HG03439 (cell line): ENCODE measurements around the gene TUBA8.

ENCODE experiments used
- ATAC-seq: cut with Tn5 transposase; IDR thresholded peaks from one replicate; pipeline ENCODE4 v1.9.1; 2021; ENCODE audit warnings: mild to moderate bottlenecking, moderate library complexity; ENCODE audit not compliant: unreplicated experiment

The TUBA8 gene

DNA sequence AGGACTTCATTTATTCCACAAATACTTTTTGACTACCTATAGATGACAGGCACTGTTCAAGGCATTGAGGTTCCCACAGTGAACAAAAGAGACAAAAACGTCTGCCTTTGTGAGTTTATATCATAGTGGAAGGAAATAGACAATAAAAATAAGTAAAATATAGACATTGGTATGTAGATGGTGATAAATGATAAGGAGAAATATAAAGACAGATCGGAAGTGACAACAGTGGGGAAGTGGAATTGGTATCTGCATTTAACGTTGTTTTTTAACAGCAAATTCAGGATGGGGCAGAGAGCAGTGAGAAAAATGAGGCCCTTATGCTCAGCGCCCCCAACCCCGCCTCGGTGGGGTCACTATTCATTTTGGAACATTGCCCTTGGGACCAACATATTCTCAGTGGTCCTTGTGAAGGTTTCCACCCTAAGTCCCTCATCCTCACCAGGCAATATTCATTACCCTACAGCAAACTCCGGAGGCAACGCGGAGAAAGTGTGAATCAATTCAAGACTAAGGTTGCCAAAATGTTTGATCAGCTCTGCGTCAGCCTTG is 33.4 kb upstream of the TUBA8 start:
- ATAC-seq, result no peak

DNA sequence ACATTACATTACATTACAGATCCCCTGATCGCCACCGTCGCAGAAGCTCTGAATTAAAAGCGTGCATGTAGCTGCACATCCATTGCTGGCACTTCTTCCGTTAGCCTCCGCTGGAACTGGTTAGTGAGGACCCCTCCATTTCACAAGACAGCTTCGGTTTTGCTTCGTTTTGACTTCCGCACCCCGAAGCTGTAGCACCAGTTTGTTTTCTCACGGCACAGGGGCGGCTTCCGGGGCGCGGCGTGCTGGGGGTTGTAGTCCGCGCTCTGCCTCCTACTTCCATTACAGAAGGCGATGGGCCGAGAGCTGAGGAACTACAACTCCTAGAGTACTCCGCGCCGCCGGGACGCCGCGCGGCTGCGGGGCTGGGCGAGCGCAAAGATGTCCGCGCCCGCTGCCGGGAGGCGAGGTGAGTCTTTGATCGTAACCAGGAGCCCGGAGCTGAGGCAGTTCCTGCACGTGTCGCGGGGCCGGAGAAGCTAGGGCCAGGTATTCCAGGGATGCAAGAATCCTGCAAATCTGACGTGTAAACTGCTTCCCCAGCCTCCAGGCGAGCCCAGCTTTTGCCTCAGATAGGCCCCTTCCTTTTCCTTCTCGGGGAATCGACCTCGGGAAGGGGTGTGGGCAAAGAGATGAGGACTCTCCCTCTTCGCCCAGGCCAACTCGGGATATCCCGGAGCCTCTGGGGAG is 32.8 kb upstream of the TUBA8 start, which contains the start of gene PEX26:
Gene PEX26 (plus strand): TSS at position 352 of the 690 bp plus-strand sequence. CDS start 387 bp downstream, outside the sequence.
- ATAC-seq, result peak; percentile 87

DNA sequence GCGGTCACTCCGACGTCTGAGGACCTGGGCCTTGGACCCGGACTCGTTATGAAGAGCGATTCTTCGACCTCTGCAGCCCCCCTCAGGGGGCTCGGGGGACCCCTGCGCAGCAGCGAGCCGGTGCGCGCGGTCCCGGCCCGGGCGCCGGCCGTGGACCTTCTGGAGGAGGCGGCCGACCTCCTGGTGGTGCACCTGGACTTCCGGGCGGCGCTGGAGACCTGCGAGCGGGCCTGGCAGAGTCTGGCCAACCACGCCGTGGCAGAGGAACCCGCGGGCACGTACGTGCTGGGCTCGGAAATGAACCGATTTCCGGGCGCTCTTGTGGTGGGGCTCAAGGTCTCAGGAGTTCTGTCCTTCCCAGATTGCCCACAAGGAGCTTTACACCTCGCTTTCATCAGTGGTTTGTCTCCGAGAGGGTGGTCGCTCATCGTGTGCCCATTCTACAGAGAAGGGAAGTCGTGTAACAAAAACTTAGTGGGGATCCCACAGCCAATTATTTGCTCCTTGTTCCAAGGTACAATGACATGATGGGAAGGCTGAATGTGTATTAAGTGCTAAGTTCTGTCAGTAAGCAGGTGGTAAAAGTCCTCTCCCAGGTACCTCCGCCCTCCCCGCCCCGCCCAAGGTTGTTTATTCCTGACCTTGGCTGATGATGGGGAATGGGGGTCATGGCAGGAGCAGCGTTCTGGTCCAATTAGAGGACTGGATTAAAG is 32.1 kb upstream of the TUBA8 start:
- peak; percentile 27 for ATAC-seq

DNA sequence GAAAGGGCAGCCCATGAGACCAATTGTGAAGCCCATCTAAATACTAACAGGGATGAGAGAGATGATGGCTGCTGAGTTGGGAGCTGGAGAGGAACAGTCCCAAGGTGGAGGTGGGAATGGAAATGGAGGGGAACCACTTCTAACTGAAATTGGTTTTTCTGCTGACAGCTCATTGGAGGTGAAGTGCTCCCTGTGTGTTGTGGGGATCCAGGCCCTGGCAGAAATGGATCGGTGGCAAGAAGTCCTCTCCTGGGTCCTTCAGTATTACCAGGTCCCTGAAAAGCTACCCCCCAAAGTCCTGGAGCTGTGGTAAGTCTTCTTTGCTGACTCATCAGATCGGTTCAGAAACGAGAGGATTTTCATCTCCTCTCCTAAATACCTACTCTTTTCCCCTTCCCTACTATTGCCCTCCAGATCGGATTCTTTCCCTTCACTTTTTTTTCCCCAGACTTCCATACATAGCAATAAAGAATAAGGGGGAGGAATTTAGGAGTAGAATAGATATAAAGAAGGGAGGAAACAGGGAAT is 30.8 kb upstream of the TUBA8 start:
- no peak for ATAC-seq

DNA sequence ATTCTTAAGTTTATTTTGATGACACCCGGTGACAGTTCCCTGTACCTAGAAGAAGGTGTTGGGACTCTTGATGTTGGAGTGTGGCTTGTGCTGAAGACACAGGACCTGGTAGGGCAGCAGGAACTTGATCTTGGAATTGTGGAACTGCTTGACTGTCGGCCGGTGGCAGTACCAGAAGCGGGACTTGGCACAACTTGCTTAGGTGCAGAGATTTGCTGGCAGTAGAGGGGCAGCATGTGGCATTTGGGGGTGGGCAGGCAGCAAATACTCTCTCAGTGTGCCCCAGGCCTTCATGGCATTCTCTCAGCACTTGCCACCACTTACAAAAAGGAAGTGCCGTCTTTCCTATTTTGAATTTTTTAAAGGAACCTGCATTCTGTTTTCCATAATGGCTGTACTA is 29.2 kb upstream of the TUBA8 start:
- no peak for ATAC-seq

DNA sequence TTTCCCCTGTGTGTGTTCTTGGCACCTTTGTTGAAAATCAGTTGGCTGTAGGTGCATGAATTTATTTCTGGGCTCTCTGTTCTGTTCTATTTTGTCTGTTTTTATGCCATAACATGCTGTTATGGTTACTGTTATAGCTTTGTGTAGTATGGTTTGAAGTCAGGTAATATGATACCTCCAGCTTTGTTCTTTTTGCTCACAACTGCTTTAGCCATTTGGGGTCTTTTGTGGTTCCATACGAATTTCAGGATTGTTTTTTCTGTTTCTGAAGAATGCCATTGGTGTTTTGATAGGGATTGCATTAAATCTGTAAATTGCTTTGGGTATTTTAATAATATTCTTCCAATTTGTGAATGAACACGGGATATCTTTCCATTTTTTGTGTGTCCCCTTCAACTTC is 28.1 kb upstream of the TUBA8 start:
- no peak for ATAC-seq

DNA sequence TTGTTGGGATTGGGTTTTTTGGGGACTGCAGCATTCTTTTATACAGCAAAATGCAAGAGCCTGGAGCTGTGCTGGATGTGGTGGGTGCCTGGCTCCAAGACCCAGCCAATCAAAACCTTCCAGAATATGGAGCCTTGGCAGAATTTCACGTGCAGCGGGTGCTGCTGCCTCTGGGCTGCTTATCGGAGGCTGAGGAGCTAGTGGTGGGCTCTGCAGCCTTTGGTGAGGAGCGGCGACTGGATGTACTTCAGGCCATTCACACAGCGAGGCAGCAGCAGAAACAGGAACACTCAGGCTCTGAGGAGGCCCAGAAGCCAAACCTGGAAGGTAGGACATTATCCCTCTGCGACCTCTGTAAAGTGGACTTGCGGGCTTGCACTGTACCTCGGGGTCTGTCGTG is 27.2 kb upstream of the TUBA8 start:
- ATAC-seq, result no peak

DNA sequence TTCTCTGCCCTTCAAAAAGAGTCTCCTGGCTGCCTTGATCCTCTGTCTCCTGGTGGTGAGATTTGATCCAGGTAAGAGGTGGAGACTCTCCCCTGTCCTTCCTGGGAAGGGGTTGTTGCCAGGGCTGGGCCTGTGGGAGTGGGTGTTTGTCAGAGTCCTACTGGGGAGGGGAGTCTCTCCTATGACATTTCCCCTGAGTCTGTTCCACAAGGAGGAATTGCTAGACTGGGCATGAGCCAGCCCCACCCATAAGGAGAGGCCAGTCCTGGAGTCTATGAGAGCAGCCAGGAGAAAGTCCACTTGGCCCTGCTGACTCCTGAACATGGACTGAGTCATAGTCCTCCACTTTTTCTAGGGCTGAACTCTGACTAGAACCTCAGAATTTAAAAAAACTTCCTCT is 25.4 kb upstream of the TUBA8 start:
- ATAC-seq, result no peak

DNA sequence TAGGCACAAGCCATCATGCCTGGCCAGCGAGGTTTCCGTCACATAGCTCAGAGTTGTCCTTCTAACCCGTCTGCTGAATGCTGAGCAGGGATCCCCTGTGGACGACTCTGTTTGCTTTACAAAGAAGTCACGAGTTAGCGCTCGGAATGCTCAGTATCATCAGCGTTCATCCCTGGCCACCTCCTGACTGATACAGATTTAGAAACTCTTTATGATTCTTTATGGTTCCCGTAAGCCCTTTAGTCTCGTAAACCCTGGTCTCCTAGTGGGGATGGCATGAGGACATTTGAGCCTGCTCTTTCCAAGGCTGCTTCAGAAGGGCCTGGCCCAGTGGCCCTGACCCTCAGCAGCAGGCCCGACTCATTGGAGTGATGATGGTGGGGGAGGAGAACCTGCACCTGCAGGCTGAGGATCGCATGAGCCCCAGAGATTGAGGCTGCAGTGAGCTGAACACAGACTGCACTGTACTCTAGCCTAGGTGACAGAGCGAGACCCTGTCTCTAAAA is 23.2 kb upstream of the TUBA8 start:
- no peak for ATAC-seq

DNA sequence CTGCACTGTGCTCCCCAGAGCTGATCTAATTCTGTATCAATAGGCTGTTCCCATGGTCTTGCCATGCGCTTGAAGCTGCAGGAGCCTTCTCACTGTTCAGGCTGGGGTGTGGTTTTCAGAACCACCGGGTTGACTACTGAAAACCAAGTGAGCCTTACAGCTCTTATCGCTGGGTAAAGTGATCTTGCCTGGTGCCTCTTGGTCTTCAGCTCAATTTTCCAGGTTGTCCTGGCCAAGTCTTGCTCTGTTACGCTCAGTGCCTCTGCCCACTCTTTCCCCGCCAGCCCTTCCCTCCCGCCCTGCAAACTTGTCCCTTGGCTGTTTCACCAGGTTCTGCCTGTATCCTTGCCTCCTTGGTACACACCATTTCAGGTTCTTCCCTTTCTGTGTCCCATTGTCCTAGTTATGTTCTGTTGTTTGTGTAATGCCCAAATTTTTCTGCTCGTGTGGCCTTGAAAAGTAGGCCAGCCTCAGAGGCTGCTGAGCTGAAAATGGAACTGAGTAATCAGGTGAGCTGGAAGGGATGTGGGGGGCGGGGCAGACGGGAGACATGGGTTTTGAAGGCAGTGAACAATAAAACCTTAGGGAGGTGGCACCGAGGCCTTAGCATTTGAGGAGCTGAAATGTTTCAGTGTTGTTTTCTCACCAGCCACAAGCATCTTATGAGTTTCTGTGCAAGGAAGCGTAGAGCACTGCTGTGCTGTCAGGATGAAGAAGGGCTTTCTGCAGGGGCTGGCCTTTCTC is 21.6 kb upstream of the TUBA8 start:
- ATAC-seq, result no peak

DNA sequence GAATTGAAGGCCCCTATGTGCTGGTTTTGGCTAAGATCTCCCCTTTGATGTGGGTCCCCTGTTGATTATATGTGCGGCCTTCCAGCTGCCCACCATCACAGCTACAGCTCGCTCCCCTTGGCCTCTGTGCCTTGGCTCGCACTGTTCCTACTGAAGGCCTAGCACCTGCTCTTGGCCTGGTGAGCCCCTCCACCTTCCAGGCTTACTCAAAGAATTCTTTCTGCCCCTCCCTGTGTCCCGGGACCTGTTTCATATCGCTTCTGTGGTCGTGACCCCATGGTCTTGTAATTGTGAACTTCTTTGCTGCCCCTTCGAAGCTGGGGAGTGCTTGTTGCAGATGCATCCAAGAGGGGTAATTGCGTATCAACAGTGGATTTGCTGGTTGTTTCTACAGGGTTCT is 20.3 kb upstream of the TUBA8 start:
- no peak for ATAC-seq

DNA sequence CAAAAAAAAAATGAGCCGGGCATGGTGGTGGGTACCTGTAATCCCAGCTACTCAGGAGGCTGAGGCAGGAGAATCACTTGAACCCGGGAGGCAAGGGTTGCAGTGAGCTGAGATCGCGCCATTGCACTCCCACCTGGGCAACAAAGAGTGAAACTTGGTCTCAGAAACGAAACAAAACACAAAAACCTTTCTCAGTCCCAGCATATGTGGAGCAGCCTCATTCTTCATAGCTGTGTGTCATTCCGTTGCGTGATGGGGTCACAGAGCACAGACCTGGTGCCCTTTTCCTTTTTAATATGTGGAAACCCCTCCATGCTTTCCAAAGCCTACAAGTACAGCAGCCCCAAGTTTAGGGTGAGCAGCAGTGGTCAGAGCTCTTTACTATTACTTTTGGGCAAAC is 19.1 kb upstream of the TUBA8 start:
- ATAC-seq, result no peak

DNA sequence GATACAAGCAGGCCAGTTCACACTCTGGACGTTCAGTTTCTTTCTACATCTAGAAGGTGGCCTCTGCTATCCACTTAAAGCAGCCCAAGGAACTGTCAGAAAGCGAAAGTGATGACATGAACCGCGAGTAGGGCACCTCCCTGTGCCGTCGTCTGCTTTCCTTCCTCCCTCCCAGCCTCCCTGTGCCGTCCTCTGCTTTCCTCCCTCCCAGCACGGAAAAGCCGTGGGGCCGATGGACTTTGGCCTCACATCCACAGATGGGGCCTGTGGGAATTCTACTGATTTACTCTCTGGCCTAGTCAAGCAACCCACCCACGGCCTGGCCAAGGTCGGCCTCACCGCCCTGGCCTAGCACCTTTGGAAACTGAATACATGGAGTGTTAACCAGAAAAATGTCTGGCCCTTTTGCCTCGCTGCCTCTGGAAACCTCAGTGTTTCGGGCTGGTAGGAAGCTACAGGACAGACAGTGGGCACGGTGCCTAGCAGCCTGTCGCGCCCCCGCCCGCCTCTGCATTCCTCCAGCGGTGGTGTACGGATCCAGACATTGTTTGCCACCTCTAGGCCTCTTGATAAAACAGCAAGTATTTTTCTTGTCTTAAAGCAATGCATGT is 18.6 kb upstream of the TUBA8 start:
- ATAC-seq, result no peak

DNA sequence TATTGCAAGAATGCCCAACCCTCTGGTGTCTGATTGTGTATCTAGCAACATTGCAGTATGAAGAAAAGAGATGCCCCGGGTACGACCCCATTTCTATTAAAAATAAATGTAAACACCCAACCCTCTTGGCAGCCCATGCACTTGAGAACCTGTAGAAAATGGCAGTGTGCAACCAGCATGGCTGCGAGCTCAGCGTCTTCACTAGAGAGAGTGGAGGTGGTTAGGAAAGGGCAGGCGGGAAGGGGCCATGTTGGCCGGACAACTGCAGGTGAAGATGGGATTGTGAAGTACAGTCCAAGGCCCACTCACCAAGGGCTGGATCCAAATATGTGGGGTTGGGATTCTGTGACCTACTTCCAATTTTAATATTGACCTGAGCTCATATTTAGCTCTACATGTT is 16.9 kb upstream of the TUBA8 start:
- no peak for ATAC-seq

DNA sequence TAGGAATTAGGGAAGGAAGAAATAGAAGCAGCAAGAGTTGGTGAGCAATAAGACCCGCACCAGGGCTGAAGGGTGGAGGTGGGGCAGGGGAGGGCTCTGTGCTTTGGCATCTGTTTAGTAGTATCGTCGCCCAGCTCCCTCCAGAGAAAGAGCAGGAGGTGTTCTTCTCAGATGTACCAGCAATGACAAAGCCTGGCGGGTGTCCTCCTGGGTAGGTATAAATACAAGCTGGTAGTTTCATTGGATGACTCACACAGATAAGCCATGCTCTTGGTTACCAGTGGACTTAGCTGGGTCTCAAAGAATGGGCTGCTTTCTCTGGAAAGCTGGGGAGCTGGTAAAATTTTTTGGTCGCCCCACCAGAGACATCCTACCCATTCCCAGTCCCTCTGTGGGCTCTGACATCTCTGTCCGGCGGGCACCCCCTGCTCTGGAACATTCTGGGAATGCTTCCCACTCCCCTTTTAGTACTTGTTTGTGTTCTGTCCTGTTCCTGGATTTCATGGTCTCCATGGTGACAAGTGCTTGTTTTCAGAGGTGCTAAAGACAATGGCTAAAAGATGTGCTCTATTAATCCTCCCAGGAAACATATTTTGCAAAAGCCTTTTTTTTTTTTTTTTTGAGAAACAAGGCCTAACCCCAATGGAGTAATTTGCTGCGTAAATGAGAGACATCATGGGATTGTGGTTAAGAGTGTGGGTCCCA is 15.4 kb upstream of the TUBA8 start:
- no peak for ATAC-seq

DNA sequence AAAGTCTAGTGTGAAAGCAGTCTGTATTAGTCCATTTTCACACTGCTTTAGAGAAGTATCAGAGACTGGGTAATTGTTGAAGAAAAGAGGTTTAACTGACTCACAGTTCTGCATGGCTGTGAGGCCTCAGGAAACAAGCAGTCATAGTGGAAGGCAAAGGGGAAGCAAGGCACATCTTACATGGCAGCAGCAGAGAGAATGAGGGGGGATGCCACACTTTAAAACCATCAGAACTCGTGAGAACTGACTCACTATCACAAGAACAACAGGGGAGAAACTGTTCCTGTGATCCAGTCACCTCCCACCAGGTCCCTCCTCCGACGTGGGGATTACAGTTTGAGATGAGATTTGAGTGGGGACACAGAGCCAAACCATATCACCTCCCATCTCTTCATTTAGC is 13.8 kb upstream of the TUBA8 start:
- no peak for ATAC-seq

DNA sequence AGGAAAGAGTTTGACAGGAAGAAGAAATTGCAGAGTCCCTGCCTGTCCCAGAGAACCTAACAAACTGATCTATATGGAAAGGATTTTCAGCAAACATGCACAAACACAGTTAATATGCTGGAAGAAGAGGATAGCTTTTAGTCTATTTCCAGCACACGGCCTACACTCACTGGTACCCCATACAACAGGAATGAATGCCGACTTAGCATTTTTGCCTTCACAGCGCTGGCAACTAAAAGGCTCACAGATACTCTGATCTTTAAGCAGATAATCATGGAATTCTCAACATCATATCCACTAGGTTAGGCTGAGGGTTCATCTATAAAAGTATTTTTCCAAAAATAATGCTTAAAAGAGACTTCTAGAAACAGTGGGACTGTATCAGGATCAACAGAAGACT is 9.8 kb upstream of the TUBA8 start:
- ATAC-seq, result no peak

DNA sequence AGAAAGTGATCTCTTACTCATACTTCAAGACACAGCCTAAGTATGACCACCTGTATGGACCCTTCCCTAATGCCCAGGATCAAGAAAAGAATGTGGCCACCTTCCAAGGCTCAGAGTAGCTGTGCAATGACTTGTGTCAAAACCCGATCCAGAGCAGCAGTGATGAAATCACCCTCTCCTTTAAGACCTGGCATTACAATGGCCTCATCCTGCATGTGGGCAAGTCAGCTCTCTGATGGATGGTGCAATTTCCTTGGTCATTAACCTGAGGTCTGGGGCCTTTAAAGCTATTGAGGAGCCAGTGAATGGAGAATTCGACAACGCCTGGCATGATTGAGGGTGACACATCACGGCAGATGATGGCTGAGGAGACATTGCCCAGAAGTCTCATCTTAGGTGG is 9.1 kb upstream of the TUBA8 start:
- no peak for ATAC-seq

DNA sequence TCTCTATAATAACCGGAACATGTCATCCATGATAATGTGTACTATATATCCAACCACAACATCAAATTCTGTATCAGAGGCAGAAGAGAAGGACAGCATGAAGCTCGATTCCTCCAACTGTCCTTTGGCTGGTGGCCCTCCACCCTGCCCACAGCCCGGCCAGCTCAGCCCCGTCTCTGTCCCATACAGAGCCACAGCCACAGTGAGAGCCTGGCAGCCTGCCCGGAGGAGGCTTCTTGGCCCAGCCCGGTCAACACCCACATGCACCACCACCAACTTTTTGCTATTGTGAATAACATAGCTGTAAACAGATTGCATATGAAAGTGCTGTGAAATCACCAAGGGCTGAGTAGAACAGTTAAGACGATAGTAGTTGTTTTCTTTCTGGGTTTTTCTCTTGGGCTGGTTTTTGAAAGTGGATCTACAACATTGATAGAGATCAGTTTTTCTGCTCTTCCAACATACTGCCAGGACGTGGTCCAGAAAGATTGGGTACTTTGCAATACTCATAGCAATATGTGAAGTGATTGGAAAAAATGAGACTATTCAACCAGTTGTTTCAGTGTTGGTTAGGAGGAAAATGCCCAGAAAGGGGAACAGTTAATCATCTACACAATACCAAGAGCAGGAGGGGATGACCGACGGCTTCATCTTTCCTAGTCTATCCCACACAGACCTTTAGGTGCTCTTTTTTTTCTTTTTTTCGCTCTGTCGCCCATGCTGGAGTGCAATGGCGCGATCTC is 6.9 kb upstream of the TUBA8 start:
- ATAC-seq, result no peak
